ENCODE measurements around the gene MBNL1.

GRCh38 chr3:152349392-152349791 lies 80.7 kb downstream of the MBNL1 start:
- TF ChIP-seq CTCF (IDR thresholded peaks at IDR 0.05) (no peak), EZH2 (IDR thresholded peaks at IDR 0.05) (no peak), EZH2phosphoT487 (IDR thresholded peaks at IDR 0.05) (no peak)

Data from neural progenitor cell (in vitro differentiated cells).